Breast epithelium (tissue), 3 donors: ENCODE measurements around the gene UQCC5.

Experiments used
- POLR2A ChIP-seq: fragments of 450-650 bp; IDR thresholded peaks from one replicate; pipeline ENCODE4 v1.6.1; 2016; ENCODE audit warnings: antibody characterized with exemption, mild to moderate bottlenecking, moderate library complexity
- POLR2AphosphoS5 ChIP-seq, 3 donors: sonication (generic); formaldehyde crosslinking; IDR thresholded peaks; one replicate each; pipeline ENCODE4 v1.6.1; 2017; ENCODE audit warnings: antibody characterized with exemption in 3 of 3

DNA sequence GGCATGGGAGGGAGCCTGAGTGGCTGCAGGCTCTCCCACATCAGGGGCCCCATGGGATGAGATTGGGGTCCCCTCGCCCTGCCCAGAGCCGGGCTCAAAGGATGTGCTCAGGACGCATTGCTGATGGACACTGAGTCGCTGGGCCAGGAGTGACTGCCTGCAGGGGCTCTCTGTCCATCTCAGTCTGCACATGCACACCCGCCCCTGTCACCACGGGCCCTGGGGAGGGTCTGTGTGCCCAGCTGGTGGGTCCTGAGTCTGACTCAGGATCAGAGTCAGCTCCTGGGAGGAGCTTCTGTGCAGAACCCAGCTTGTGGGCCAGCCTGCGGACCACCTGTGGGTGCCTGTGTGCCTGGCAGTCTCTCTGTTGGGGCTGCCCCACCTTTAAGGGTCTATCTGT, 23.1 kb upstream of the UQCC5 start:
- no peak for TF ChIP-seq POLR2A
- TF ChIP-seq POLR2AphosphoS5 (IDR thresholded peaks at IDR 0.05), result no peak
